CD4-positive, alpha-beta T cell treated with Interleukin-4 for 1 hour (primary cell): Measurements from ENCODE around the gene HAPLN3.

Experiments used
- DNase-seq, 2 donors: peaks; one replicate each; pipeline ENCODE4 v3.0.0-alpha.2; 2020 to 2022

HAPLN3 gene

DNA sequence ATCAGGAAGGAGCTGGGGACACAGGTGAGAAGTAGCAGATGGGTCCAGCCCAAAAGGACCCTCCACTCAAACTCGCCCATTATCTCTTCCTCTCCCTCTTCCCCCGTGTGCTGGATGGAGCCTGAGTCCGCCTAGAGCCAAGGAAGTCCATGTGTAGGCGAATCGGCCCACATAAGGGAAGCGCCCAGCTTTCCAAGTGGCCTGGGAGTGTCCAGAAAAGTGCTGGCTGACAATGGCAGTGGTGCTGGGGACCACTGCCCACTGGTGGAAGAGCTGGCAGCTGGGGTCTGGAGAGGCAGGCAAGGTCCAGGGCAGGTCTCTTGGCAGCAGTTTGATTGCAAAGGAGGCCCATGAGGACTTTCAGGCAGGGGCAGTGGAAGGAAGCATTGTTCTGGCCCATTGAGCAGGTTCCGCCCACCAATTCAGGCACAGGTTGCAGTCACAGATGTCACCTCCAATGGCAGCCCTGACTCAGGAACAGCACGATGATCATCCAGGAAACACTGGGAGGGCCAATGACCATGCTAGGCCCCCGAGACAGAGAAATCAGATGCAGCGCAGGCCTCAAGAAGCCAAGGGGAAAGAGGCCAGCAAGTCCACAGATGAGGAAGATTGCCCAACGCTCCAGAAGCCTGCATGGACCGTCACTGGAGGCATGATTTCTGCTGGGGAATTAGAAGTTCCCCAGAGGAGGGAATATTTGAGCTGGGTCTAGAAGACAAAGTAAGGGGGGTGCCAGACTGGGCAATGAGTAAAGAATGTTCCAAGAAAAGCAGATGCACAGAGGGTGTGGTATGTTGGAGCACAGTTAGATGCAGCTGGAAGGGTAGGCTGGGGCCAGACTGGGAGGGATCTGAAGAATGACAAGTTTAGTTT is 14.8 kb upstream of the HAPLN3 start:
- DNase-seq, result no peak

GRCh38 chr15:88908697-88909621 is 13.6 kb upstream of the HAPLN3 start:
- DNase-seq, result no peak

DNA sequence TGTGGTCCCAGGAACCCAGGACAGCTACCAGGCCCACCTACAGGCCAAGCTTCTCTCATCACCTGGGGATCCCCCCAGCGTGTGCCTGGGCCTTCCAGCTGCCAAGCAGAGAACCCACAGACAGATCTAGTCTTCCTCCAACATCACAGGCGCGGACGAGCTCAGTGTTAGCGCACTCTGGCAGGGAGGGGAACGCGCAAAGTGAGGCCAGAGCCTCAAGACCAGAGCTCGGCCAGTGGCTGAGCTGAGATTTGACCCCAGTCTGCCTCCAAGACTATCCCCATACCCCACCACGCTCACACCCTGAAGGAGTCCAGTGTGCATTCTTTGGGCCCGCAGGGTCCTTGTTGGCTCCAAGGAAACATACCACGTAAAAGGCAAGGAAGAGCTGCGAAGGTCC is 12.8 kb upstream of the HAPLN3 start:
- DNase-seq, result no peak

- no peak for DNase-seq
These were observed 11.8 kb upstream of the HAPLN3 start for GRCh38 chr15:88907111-88907510.

DNA sequence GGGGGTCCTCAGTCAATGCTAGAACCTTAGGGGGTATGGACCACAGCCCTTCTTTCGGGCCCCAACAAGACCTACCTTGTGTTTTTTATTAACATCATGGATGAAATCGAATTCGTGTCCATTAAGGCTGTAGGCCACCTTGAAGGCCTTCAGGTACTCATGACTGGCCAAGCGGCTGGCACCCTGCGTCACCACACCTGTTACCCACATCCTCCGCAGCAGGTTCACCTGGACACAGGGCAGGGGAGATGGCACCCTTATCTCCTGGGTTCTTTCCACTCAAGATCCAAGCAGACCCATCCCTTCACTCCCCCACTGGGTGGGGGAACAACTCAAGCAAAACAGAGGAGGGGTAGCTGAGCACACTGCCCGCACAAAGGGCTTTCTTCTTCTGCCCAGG is 11.2 kb upstream of the HAPLN3 start:
- DNase-seq, result no peak

GRCh38 chr15:88906130-88906529 is 10.8 kb upstream of the HAPLN3 start:
- no peak for DNase-seq

GRCh38 chr15:88905576-88905975 is 10.2 kb upstream of the HAPLN3 start:
- no peak for DNase-seq

- peak; percentile 95 to 97 for DNase-seq
These were observed 9.4 kb upstream of the HAPLN3 start for GRCh38 chr15:88904624-88905327.

- DNase-seq, result no peak
These were observed 8.9 kb upstream of the HAPLN3 start for GRCh38 chr15:88904257-88904623.

- DNase-seq, result no peak
These were observed 7.5 kb upstream of the HAPLN3 start for GRCh38 chr15:88902846-88903245.

DNA sequence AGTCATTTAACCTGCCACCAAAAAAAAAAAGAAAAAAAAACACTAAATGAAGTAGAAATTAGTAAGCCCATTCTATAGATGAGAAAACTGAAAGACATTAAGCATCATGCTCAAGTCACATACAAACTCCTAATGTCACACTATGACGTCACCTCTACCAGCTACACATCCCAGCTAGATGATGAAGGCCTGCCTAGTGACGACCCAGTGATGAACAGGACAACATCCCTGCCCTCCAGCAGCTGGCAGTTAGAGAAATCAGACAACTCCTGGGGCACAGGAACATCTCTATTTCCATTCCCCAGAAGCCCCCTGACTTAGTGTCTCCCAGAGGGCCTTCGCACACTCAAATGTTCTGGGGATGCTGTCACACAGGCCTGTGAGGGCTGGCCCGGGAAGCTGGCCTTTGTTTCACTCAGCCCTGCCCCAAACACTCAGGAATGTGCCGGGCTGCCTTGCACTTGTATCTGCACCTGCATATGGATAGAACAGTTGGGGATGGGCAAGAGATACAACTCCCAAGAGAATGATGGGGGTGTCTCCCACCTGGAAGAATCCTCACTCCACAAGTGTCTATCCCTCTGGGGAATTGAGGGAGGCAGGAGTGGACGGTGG is 7.0 kb upstream of the HAPLN3 start:
- DNase-seq, result no peak

- no peak for DNase-seq
These were observed 6.3 kb upstream of the HAPLN3 start for GRCh38 chr15:88901508-88902220.

DNA sequence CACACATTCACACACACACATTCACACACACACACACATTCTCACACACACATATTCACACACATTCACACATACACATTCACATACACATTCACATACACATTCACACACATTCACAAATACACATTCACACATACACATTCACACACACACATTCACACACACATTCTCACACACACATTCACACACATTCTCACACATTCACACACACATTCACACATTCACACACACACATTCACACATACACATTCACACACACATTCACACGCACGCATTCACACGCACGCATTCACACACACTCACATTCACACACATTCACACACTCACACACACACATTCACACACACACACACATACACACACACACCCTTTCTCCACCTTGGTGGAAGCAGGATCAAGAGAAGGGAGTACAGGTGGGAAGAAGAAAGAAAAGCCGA is 5.7 kb upstream of the HAPLN3 start:
- no peak for DNase-seq

GRCh38 chr15:88900309-88900981 is 5.1 kb upstream of the HAPLN3 start:
- DNase-seq, result no peak

DNA sequence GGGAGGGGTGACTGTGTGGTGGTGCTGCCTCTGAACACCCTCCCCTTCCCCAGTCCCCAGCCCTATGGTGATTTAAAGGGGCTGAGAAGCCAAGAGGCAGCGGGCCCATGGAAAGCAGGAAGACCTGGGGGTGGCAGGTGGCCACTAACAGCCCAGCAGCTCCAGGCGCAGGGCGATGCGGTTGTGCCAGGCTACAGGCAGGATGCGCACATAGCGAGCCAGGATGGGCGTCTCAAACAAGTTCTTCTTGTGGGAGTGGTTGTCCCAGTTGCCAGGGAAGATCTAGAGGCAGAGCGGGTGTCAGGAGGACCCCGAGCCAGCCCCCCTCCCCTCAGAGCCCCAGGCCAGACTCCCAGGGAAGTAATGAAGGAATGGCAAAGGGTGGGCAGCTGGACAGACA is 3.9 kb upstream of the HAPLN3 start:
- DNase-seq, result no peak

- no peak for DNase-seq
These were observed 3.4 kb upstream of the HAPLN3 start for GRCh38 chr15:88898736-88899135.

- peak; percentile 66 to 91 for DNase-seq
These were observed 2.3 kb upstream of the HAPLN3 start for GRCh38 chr15:88897456-88898194.

DNA sequence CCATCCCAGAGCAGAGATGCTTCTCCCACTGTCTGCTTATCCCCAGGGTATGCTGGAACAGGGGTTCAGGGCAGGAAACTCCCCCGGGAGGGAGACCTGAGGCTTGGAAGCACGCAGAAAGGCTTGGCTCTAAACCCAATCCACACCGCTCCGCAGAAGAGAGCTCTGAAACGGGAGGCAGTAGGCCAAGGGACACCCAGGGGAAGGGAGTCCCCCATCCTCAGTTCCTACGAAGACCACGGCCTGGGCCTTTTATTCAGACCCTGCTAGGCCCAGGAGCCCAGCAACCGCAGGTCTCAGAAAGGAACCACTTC is 1.8 kb upstream of the HAPLN3 start:
- DNase-seq, result no peak

DNA sequence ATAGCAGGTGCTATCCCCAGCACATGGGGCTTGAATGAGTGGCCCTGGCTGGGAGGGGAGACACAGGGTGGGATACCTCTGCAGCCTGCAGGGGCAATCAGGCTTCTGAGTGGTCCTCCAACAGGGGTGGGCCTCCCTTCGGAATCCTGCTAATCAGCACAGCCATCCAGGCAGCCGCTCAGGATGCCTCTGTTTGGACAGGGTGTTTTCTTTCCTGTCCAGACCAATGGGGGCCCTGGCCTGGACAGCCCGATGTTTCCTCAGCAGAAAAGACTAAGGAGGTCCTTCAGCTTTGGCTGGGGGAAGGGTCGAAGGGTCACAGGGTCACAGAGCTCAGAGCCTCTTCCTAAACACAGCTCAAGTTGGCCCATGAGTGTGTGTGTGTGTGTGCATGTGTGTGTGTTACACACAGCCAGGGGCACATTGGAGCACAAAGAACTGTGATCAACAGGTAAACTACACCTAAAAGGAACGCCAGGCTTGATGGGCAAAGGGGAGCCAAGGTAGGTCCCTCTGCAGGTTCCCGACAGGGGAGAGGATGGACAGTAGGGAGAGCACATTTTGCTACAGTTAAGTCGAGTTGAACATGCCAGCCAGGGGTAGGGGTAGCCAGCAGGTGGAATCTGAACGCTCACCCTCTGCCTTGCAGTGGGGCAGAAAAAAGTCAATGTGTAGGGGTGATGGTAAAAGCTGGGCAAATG is 1.1 kb upstream of the HAPLN3 start:
- no peak for DNase-seq

DNA sequence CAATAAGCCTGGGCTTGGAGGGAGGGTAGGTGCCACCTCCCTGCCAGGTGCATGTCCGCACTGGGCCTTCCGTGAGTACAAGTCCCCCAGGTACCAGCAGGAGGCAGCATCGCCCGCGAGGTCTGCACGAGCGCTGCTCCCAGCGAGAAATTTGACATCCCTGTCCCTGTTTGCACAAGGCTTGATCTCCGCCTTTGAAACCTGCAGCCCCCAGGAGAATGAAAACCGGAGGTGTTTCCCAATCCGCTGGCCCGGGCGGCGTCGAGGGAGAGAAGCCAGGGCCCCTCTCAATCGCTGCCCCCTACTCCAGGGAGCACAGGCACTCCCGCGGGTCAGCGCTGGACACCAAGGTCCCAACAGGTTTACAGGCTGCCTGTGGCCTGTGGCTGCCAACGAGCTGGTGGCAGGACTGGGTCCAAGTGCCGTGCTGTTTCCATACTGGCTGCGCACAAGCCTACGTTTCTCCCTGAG is 961 bp downstream of the HAPLN3 start:
- DNase-seq, result peak; percentile 82 to 87
